Measurements from ENCODE around the gene IZUMO1. TPM values are rescaled to one million over a fixed set of nuclear protein-coding genes. Genes with fewer than 3 reads are reported as not detected.
"Not testable (repeated sequence)": the region's sequence is repeated elsewhere in the genome, so short reads cannot be mapped to it uniquely, and the experiment has no call there.

IZUMO1 gene
- total RNA-seq, 1 experiment from 2014 or later, result not detected

DNA sequence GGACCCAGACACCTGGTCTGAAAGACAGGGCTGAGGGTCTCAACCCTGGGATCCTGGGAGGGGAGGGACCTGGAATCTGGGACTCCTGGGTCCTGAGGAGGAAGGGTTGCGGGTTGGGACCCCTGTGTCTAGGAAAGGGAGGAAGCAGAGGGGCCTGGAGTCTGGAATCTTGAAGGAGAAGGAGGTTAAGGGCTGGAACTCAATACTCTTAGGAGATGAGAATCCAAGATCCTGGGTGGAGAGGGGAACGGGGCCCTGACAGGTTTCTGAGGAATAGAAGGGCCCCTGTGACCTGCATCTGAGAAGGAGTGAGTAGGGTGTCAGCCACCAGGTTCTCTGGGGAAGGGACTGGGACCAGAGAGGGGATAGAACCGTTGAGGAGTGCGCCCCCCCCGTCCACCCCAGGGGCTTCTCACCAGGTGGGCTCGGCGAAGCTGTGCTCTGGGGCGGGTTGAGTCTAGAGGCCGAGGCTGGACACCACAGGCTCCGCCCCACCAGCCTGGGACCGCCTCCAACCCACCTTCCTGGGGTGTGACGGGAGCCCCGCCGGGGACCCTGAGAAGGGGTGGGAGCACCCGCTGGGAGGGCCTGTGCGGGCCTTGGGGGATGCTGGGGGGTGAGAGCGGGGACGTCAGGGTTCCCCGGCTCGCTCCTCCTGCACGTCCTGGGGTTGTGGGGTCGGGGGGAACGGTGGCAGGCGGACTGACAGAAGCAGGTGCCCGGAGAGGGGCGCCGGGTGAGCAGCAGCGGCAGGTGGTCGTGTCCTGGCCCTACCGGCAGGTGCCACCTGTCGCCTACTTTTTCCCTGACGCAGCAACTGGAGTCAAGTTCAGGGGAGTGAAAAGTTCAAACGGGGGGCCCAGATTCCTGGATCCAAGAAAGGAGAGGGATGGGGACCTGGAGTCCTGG is 27.2 kb downstream of the IZUMO1 start, which contains the start of gene MAMSTR:
MAMSTR (minus strand) TSS at position 463 of the 909 bp plus-strand sequence. CDS start 694 bp downstream, outside the sequence.
- DNase-seq (ENCODE audit: low read depth), result no peak
- in situ Hi-C loops (cut with HindIII; ENCODE audit: low pct_unique_long_range_greater_than_20kb, low sequenced_read_pairs), result no loop called here

DNA sequence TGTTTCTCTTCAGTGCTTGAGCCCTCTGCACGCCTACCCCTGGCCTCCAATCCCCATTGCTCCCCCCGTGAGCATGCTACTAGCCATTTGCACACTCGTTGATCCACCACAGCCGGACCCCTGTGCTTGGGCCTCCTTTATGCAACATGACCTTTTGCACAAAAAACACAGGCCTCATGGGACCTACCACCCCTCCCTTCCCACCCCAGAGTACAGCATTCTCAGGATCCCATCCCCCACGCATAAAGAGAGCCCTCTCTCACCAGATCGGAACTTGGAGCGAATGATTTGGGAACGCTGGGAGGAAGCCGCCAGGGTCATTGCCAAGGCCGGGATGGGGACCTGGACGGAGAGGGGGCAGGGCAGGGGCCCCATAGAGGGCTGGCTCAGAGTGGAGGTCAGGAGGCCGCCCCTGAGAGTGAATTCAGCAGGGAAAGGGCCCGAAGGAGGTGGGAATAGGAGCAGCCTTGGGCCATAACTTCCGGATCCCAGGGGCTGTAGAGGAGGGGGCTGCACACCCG is 27.9 kb downstream of the IZUMO1 start:
- in situ Hi-C loops (cut with HindIII; ENCODE audit: low pct_unique_long_range_greater_than_20kb, low sequenced_read_pairs), result no loop called here
- no peak for DNase-seq (ENCODE audit: low read depth)

DNA sequence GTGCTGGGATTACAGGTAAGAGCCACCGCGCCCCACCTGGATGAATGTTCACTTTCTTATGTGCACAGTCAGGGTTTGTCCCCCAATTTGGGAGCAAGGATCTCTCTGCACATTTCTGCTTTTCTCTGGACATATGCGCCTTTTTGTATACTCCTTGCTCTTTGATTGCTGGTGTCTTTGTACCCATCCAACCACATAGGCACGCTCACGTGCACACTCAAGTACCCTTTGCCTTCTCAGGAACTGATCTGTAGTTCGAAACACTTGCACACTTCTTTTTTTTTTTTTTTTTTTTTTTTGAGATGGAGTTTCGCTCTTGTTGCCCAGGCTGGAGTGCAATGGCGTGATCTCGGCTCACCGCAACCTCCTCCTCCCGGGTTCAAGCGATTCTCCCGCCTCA is 28.6 kb downstream of the IZUMO1 start:
- DNase-seq (ENCODE audit: low read depth); in situ Hi-C loops (cut with HindIII; ENCODE audit: low pct_unique_long_range_greater_than_20kb, low sequenced_read_pairs): not testable (repeated sequence)

DNA sequence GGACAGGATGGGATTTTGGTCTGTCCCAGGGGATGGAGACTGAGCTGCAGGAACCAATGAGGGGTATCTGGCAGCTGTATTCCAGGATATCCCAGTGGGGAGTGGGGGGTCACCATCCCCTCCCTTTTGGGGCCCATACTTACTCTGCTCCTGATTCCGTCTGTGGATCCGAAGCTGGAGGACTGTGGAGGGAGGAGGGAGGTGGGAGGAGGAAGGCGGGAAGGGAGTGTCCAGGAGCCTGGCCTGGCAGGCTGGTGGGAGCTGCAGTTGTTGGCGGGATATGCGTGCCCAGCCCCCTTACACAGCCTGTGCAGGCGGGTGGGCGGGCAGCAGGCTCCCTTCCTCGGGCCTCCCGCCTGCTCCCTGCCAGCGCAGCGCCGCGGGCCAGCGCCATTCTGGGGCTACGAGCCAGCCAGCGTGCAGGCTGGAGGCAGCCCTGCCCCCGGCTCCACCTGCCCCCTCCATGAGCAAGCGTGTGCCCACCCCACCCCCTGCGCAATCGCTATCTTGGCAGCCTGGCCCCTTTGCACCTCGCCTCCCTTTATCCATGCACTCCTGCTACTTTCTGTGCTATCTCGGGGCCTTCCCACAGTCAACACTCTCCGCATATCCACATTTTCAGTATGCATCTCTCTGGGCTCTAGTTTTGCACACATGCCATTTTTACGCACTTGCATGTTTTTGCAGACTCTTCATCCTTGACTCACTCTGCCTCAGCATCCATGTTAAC is 30.0 kb downstream of the IZUMO1 start:
- DNase-seq (ENCODE audit: low read depth), result peak; percentile 42
- in situ Hi-C loops (cut with HindIII; ENCODE audit: low pct_unique_long_range_greater_than_20kb, low sequenced_read_pairs), result no loop called here

DNA sequence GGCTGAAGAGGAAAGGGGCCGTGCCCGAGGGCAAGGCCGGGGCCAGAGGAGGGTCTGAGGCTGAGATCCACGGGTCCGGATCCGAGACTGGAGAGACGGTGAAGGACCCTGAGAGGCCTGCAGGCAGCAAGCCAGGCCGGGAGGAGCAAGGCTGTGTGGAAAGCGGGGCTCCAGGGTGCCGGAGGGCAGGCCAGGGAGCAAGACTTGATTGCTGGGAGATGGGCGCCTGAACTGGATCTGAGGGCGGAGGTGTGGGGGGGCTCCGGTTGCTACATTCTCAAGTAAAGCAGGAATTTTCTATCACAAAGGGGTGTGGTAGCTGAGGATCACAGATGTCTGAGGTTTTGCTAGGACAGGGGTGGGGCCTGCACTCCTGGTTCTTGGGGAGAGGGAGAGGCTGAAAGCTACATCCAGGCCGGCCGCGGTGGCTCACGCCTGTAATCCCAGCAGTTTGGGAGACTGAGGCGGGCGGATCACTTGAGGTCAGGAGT is 31.0 kb downstream of the IZUMO1 start:
- DNase-seq (ENCODE audit: low read depth), result no peak
- in situ Hi-C loops (cut with HindIII; ENCODE audit: low pct_unique_long_range_greater_than_20kb, low sequenced_read_pairs), result no loop called here

DNA sequence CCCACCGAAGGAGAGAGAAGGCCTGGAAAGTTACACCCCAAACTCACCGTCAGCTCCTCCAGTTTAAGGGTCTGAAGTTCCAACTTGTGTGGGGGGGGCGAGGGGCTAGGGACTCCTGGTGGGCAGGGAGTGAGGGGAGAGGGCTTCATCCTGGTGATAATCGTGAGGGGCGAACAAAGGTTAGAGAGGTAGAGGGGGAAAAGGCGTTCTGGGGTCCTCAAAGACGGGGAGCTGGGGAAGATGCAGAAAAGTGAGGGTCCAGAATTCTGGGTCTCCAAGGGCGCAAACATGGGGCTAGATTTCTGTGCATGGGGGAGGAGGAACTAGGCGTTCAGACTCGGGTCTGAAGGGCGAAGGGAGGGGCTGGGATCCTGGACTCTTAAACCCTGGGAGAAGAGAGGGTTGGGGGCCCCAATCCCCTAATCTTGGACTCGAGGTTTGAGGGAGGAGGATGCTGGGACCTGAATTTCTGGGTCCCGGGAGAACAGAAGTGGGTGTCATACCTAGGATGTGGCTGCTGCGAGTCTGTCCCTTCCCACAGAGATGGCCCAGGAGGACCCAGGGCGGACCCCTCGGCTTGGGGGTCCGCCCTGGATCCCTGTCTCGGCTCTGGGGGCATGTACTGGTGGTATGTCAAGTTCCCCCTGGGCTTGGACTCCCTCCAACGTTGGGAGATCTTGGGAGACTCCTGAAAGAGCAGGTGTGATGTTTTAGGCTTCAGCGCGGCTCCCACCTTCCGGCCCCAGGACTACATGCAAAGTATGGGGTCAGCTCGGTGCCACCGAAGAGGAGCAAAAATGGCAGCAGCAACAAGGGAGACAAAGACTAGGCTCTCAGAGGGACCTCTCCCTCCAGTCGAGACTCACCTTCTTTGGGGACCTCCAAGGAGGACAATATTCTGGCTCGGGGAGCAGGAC is 31.7 kb downstream of the IZUMO1 start:
- in situ Hi-C loops (cut with HindIII; ENCODE audit: low pct_unique_long_range_greater_than_20kb, low sequenced_read_pairs), result no loop called here
- no peak for DNase-seq (ENCODE audit: low read depth)

DNA sequence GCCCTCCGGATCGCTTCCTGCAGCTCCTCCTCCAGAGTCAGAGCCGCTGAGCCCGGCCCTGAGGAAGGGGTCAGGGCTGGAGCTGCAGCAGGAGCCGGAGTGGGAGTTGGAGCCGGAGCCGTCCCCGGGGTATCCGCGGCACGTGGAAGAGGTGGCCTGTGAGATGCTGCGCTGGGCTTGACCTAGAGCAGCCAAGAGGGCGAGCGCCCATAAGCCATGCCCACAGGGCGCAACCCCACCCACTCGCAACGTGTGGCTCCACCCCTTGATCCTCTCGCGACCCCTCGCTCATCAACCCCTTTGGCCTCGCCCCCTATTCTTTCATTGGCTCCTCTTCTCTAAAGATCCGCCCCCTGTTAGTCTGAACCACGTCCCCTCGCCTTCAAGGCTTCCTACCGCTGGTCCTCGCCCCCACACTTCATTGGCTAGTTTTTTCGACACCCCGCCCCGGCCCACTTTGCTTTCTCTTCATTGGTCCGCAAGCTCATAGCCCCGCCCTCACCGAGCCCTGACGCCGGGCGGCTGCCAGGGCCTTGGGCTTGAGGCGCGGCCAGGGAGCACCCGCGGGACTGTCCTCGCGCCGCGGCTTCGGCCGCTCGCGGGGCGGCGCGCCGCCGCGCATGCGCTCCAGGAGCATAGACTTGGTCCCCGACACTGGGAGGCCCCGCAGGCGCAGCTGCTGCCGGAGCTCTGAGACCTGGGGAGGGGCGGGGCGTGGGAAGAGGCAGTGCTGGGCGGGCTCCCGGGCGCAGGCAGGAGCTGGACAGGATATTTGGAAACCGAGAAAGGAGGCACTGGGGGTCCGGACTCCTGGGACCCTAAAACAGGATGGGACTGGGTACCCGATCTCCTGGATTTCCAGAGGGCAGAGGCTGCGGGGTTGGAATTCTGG is 32.6 kb downstream of the IZUMO1 start:
- in situ Hi-C loops (cut with HindIII; ENCODE audit: low pct_unique_long_range_greater_than_20kb, low sequenced_read_pairs), result no loop called here

DNA sequence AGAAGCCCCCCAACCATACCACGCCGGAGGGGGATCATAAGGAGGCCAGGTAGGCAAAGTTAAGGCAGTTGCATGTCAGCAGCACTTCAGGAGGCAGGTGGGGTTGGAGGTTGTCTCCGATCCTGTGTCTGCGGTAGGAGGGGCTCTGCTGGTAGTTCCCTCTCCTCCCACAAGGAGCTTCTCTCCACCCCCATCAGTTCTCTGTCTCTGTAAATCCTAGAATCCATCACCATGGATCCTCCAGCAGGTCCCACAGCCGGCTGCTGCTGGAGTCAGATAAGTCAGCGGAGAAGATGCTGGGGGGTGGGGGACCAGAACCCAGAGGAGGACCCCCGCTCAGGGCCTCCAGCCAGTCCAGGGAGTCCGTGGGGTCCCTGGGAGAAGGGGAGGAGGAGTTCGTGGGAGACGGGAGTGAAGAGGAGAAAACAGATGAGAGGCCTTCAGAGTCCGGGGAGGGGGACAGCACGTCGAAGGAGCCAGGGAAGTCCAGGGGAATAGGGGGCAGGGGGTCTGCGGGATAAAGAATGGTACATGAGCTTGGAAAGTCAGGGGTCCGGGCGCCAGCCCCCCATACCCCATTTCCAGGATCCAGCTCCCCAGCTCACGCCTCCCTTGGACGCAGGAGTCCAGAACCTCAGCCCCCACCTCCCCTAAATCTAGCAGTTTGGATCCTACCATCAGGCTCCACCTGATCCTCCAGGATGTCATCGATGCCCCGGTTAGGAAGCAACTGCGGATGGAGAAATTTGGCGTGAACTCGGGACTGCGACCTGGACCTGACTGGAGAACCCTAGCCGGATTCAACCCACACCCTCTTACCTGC is 33.5 kb downstream of the IZUMO1 start:
- DNase-seq (ENCODE audit: low read depth), result peak; percentile 42
- in situ Hi-C loops (cut with HindIII; ENCODE audit: low pct_unique_long_range_greater_than_20kb, low sequenced_read_pairs), result no loop called here

More for the DNA sequence above, 32.6 kb downstream of the IZUMO1 start:
- DNase-seq (ENCODE audit: low read depth), result peak; percentile 100

DNA sequence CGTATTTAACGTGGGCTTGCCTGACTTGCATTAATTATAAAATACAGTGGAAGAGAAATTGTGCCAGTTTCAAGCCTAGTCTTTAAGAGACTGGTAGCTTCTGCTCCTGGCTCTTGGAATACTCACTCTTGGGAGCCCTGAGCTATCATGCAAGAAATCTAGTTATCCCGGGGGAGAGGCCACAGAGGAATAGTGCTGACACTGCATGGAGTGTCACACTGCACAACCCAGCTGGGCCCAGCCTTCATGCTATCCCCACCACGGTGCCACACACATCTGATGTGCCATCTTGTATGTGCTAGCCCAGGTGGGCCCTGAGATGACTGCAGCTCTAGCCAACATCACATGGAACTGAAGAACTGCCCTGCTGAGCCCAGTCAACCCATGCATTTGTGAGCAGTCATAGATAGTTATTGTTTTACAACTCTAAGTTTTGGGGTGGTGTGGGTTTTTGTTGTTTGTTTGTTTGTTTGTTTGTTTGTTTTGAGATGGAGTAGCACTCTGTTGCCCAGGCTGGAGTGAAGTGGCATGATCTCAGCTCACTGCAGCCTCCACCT is 35.5 kb downstream of the IZUMO1 start:
- in situ Hi-C loops (cut with HindIII; ENCODE audit: low pct_unique_long_range_greater_than_20kb, low sequenced_read_pairs), result no loop called here
- no peak for DNase-seq (ENCODE audit: low read depth)

DNA sequence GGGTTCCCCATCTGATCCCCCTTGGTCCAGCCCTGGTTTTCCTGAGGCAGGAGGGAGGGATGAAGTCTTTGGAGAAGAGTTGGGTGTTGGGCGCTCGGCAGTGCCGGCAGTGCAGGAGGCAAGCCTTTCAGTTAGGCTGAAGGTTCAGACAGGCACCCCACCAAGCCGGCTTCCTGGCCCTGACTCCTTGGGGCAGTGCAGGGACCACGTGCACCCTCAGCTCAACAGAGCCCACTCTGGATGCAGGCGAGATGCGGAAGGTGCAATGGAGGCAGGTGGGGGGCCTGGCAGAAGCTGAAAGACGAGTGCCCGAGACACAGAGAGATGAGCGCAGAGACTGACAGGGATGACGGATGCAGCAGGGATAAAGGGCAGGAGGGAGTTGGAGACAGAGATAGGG is 38.2 kb downstream of the IZUMO1 start:
- in situ Hi-C loops (cut with HindIII; ENCODE audit: low pct_unique_long_range_greater_than_20kb, low sequenced_read_pairs), result no loop called here

DNA sequence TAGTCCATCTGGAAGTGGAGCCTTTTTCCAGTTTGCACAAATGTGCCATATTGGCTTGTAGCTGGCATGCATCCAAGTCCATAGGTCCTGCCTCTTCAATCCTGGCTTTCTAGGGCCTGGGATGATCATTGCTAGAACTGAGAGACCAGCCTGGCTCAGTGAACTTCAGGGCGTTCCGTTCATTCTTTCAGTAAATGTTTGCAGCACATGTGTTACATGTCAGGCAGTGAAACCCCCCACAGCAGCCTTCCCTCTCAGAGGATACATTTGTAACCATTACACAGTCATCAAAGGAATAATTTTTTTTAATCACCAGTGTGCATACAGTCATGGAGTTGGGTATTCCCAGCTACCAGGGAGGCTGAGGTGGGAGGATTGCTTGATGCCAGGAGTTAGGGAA is 41.3 kb downstream of the IZUMO1 start:
- DNase-seq (ENCODE audit: low read depth), result no peak
- in situ Hi-C loops (cut with HindIII; ENCODE audit: low pct_unique_long_range_greater_than_20kb, low sequenced_read_pairs), result no loop called here

More for the DNA sequence above, 38.2 kb downstream of the IZUMO1 start:
- no peak for DNase-seq (ENCODE audit: low read depth)

DNA sequence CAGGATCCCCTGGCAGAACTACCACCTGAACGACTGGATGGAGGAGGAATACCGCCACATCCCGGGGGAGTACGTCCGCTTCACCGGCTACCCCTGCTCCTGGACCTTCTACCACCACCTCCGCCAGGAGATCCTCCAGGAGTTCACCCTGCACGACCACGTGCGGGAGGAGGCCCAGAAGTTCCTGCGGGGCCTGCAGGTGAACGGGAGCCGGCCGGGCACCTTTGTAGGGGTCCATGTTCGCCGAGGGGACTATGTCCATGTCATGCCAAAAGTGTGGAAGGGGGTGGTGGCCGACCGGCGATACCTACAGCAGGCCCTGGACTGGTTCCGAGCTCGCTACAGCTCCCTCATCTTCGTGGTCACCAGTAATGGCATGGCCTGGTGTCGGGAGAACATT is 43.4 kb downstream of the IZUMO1 start:
- no peak for DNase-seq (ENCODE audit: low read depth)
- in situ Hi-C loops (cut with HindIII; ENCODE audit: low pct_unique_long_range_greater_than_20kb, low sequenced_read_pairs), result no loop called here

DNA sequence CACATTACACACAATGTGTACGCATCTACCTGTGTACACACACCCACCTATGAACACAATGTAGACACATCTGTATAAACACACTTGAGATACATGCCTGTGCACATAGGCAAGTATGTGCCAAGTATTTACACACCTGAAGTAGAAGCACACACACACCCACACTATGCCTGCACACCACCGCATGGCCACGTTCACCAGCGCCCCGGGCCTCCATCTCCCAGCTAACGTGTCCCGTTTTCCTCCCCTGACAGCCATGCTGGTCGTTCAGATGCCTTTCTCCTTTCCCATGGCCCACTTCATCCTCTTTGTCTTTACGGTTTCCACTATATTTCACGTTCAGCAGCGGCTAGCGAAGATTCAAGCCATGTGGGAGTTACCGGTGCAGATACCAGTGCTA is 44.0 kb downstream of the IZUMO1 start:
- in situ Hi-C loops (cut with HindIII; ENCODE audit: low pct_unique_long_range_greater_than_20kb, low sequenced_read_pairs), result no loop called here
- DNase-seq (ENCODE audit: low read depth), result no peak

DNA sequence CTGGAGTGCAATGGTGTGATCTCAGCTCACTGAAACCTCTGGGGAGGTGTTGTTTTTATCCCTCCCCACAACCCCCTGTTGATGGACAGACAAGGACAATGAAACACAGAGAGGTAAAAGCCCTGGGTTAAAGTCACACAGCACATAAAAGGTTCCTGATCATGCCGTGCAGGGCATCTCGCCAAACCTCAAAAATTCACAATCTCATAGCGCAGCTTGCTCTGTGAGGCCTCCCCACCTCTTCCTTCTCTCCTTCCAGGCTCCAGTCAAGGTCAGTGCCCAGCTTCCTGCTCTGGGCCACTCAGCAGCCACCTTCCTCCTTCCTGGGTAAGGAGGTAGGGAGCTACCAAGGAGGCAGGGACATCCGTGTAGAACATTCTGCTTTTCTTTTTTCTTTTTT is 48.7 kb downstream of the IZUMO1 start:
- in situ Hi-C loops (cut with HindIII; ENCODE audit: low pct_unique_long_range_greater_than_20kb, low sequenced_read_pairs), result no loop called here
- no peak for DNase-seq (ENCODE audit: low read depth)

DNA sequence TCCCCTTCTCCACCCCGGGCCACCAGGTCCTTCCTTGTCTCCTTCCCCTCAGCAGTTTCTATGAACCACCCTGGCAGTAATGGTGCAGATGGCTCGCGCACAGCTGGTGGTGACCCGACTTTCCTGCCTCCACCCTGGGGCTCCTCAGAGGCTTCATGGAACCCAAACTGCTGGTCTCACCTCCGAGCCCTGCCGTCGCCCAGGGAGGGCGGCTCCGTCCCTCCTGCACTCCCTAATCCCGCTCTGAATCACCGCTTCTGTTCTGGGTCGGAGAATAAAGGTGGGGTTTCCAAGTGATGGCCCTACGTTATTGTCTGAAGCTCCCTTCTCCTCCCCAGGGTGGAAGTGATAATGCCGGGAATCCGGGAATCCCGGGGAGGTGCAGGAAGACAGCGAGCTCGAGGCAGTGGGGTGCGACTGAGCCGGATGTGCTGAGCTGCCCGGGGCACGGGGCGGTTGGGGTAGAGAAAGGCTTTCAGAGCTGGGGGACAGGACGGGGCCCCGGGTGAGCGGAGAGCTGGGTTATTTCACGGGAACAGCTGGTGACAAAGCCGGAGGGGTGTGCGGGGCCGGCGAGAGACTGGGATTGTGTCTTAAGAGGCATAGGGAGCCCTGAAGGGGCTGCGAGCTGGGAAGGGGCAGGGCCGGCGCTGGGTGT is 50.2 kb downstream of the IZUMO1 start:
- DNase-seq (ENCODE audit: low read depth), result no peak
- in situ Hi-C loops (cut with HindIII; ENCODE audit: low pct_unique_long_range_greater_than_20kb, low sequenced_read_pairs), result no loop called here
